OCI-M2 (cell line): ENCODE data around the gene C1orf94.

Source experiments
- DNase-seq: peaks from one replicate; lab custom pipeline; 2025; ENCODE audit not compliant: unreplicated experiment; lab: John Stamatoyannopoulos, UW

C1orf94 gene

GRCh38 chr1:34250342-34250741 is 73.6 kb downstream of the C1orf94 start:
- no peak for DNase-seq

DNA sequence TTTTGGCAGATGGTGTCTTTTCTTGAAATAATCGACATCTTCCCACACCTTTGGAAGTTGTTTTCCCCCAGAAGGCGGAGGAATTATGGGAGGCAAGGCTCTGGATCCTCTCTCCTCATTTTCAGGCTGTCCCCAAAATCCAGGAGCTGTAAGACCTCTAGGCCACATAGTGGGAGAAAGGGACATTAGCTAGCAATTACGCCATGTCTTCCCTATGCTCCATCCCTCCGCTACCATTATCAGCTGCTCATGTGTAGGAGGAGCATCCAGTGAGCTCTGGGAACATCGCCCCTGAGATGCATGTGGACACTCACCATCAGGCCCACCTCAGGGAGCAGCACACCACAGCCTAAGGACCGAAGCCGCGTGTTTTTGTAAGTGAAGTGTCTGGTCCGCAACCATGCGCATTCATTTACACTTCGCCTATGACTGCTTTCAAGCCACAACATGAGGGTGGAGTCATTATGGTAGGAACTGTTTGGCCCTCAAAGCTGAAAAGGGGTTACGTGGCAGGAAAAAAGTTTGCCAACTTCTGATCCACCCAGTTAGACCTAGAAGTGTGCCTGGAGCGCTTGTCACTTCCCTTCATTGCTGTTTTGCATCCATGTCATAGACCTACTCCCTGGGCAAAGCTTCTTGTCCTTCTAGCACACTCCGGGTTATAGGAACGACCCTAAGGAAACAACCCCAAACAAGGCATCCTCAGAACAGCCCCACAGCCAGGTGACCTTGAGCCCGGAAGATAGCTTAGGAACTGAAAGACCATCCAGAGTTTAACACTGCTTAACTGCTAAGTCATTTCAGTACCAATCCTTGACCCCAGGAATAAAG is 85.5 kb downstream of the C1orf94 start:
- no peak for DNase-seq

GRCh38 chr1:34262921-34263320 is 86.2 kb downstream of the C1orf94 start:
- no peak for DNase-seq

GRCh38 chr1:34263406-34263805 is 86.7 kb downstream of the C1orf94 start:
- DNase-seq, result no peak

GRCh38 chr1:34265396-34265795 is 88.7 kb downstream of the C1orf94 start:
- DNase-seq, result no peak

- DNase-seq, result no peak
Observed at GRCh38 chr1:34266127-34266951, 89.6 kb downstream of the C1orf94 start.

DNA sequence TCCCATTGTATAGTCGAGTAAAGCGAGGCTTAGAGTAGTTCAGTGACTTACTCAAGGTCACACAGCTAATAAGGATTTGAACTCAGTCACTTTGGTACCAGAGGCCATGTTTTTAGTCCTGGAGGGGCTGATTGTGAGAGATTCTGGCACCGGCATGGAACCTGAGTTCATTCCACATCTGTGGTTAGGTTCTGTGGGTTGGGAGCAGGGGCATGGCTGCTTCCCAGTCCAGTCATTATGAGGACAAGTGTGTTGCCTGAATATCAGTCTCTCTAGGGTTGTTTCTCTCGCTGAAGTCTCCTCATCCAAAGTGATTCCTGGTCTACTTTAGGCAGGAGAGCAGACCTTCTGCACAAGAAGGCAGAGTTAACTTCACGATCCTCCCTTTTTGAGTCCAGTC is 90.6 kb downstream of the C1orf94 start:
- no peak for DNase-seq

GRCh38 chr1:34268311-34268954 is 91.7 kb downstream of the C1orf94 start:
- no peak for DNase-seq
